ENCODE measurements around the gene PAQR9. TPM values are rescaled to one million over a fixed set of nuclear protein-coding genes. Genes with fewer than 3 reads are reported as not detected.

PAQR9 gene
- total RNA-seq, 1 donor from 2014 or later = not detected

GRCh38 chr3:142999881-143000280 is 36.4 kb upstream of the PAQR9 start:
- Histone ChIP-seq H3K9me3 (no peaks in the 10 kb centered on the region), H3K27me3 (no peaks in the 10 kb centered on the region), H3K4me1 (peaks cover 35% of the 10 kb centered on the region), H3K4me3 (no peak overlapping the region), H3K27ac (no peak overlapping the region), H3K36me3 (no peaks in the 10 kb centered on the region)
- no peak for TF ChIP-seq POLR2AphosphoS5 (IDR thresholded peaks at IDR 0.05; ENCODE audit: insufficient read depth in 1 of 2, low read depth in 1 of 2)
- no peak for TF ChIP-seq CTCF (IDR thresholded peaks at IDR 0.05)
- no peak for TF ChIP-seq POLR2A (IDR thresholded peaks at IDR 0.05)
- intact Hi-C loops (cut with DNase I) = loop anchor here (10.0 kb wide), 1 partner anchor 415 kb away; no protein-coding TSS in a partner anchor
- no peak for DNase-seq (ENCODE audit: extremely low spot score in 2 of 2)

- no peaks in the 10 kb centered on the region for H3K27me3 ChIP-seq
- no peak overlapping the region for H3K4me3 ChIP-seq
- no peaks in the 10 kb centered on the region for H3K36me3 ChIP-seq
- no peak for DNase-seq (ENCODE audit: extremely low spot score in 2 of 2)
- no peak overlapping the region for H3K27ac ChIP-seq
- no peaks in the 10 kb centered on the region for H3K9me3 ChIP-seq
- intact Hi-C loops (cut with DNase I) = loop anchor here (10.0 kb wide), 1 partner anchor 414 kb away; no protein-coding TSS in a partner anchor
- peaks cover 20% of the 10 kb centered on the region for H3K4me1 ChIP-seq
- TF ChIP-seq POLR2A (IDR thresholded peaks at IDR 0.05) (no peak), CTCF (IDR thresholded peaks at IDR 0.05) (no peak), POLR2AphosphoS5 (IDR thresholded peaks at IDR 0.05; ENCODE audit: insufficient read depth in 1 of 2, low read depth in 1 of 2) (no peak)
Observed at GRCh38 chr3:142998439-142998838, 35.0 kb upstream of the PAQR9 start.

DNA sequence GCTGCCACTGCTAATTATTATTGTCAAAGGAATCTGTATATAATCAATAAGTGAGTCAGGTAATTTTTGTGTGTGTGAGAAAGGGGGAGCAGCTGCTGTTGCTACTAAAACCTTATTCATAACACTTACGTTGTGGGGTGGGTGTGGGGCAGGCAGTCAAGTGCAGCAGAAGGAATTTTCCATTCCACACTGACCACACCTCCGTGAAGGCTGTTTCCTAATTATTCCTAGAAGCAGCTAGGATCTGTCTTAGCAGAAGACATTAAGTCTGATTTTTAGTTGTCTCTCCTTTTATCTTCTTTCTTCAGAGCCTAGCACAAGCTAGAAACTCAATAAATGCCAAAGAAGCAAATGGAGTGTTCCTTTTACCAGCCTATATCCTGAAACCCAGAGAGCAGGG is 33.9 kb upstream of the PAQR9 start:
- no peaks in the 10 kb centered on the region for H3K9me3 ChIP-seq
- no peak overlapping the region for H3K27ac ChIP-seq
- no peak for DNase-seq (ENCODE audit: extremely low spot score in 2 of 2)
- TF ChIP-seq POLR2A (IDR thresholded peaks at IDR 0.05) = no peak
- no peak for TF ChIP-seq CTCF (IDR thresholded peaks at IDR 0.05)
- intact Hi-C loops (cut with DNase I) = loop anchor here (10.0 kb wide), 1 partner anchor 413 kb away; no protein-coding TSS in a partner anchor
- peaks cover 10% of the 10 kb centered on the region for H3K4me1 ChIP-seq
- H3K36me3 ChIP-seq = no peaks in the 10 kb centered on the region
- no peaks in the 10 kb centered on the region for H3K27me3 ChIP-seq
- H3K4me3 ChIP-seq = no peak overlapping the region

DNA sequence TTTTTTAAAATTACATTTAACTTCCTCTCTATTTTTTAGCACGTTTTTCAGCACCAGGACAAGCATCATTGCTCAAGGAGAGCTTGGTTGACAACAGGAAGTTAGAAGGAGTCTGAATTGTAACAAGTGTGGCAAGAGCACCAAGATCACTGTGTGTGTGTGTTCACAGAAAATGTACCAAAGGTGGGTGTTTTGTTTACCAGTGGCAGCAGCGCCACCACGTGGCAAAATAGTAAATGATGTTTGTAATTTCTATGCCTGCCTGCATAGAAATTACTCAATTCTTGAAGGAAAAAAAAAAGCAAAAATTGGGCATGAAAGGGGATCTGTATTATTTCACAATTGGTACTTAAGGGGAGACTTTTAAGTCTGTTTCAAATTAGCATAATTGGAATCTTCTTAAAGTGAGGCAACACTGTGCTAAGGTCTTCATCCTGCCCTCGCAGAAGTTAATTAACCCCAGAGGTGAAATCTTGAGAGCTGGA is 30.5 kb upstream of the PAQR9 start:
- no peaks in the 10 kb centered on the region for H3K27me3 ChIP-seq
- DNase-seq (ENCODE audit: extremely low spot score in 2 of 2) = no peak
- no peaks in the 10 kb centered on the region for H3K36me3 ChIP-seq
- intact Hi-C loops (cut with DNase I) = loop anchor here (10.0 kb wide), 1 partner anchor 409 kb away; no protein-coding TSS in a partner anchor
- H3K4me1 ChIP-seq = no peaks in the 10 kb centered on the region
- H3K27ac ChIP-seq = no peak overlapping the region
- H3K9me3 ChIP-seq = no peaks in the 10 kb centered on the region
- no peak for TF ChIP-seq POLR2A (IDR thresholded peaks at IDR 0.05)
- TF ChIP-seq CTCF (IDR thresholded peaks at IDR 0.05) = peak; percentile 27 to 55 (median 46)
- H3K4me3 ChIP-seq = no peak overlapping the region

DNA sequence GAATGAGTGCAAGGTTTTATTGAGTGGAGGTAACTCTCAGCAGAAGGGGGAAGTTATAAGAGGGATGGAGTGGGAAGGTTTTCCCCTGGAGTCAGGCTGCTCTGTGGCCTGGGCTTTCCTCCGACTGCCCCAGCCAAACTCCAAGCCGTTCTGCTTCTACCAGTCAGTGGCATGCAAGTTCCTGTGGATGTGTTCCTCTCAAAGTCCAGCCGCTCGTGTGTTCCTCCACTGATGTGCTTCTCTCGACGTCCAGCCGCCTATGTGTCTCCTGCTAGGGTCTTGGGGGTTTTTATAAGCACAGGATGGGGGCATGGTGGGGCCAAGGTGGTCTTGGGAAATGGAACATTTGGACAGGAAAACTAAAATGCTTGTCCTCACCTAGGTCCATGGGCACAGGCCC is 28.8 kb upstream of the PAQR9 start:
- intact Hi-C loops (cut with DNase I) = loop anchor here (10.0 kb wide), 1 partner anchor 408 kb away; no protein-coding TSS in a partner anchor
- no peaks in the 10 kb centered on the region for H3K9me3 ChIP-seq
- TF ChIP-seq CTCF (IDR thresholded peaks at IDR 0.05) (no peak), POLR2AphosphoS5 (IDR thresholded peaks at IDR 0.05; ENCODE audit: insufficient read depth in 1 of 2, low read depth in 1 of 2) (no peak), POLR2A (IDR thresholded peaks at IDR 0.05) (no peak)

More for the DNA sequence above, 28.8 kb upstream of the PAQR9 start:
- no peaks in the 10 kb centered on the region for H3K4me1 ChIP-seq
- H3K27me3 ChIP-seq = no peaks in the 10 kb centered on the region
- no peaks in the 10 kb centered on the region for H3K36me3 ChIP-seq
- no peak overlapping the region for H3K4me3 ChIP-seq
- H3K27ac ChIP-seq = no peak overlapping the region
- DNase-seq (ENCODE audit: extremely low spot score in 2 of 2) = no peak
